HG02981 (cell line): ENCODE results near the gene METAP1D.
"Not testable (repeated sequence)": the region's sequence is repeated elsewhere in the genome, so short reads cannot be mapped to it uniquely, and the experiment has no call there.

Experiments used
- ATAC-seq: cut with Tn5 transposase; IDR thresholded peaks from one replicate; pipeline ENCODE4 v1.9.1; 2021; ENCODE audit warnings: mild to moderate bottlenecking, moderate library complexity; ENCODE audit not compliant: unreplicated experiment

The METAP1D gene

DNA sequence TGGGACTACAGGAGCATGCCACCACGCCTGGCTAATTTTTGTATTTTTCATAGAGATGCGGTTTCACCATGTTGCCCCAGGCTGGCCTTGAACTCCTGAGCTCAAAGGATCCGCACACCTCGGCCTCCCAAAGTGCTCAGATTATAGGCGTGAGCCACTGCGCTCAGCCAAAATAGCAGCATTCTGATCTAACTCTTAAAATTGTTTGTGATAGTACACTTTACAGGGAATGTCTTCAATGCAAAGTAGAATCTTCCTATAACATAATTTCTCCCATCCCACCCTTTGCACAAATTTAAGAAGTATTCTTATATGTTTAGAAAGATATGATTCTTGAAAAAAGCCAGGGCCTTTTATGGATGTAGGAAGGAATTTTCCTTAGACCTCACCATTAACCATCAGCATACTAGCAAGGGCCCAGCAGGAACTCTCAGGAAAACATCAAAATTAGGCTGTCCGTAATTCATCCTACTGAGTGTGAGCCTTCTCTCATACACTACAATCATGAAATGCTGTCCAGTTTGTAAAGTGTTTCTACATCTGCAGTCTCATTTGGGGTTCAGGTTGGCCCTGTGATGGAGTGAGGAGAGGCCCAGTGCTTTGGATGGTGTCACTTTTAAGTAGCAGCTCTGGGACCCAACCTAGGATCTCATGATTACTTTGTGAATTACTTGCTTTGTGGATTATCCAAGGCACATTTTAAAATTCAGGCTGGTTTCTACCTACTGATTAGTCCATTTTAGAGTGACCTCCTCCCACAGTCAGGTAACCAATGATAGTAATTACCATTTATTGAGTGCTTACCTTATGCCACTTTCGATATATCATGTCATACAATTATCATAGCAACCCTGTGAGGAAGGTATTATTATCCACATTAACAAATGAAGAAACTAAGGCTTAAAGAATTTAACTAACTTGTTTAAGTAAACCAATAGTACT is 48.1 kb downstream of the METAP1D start:
- ATAC-seq, result no peak

DNA sequence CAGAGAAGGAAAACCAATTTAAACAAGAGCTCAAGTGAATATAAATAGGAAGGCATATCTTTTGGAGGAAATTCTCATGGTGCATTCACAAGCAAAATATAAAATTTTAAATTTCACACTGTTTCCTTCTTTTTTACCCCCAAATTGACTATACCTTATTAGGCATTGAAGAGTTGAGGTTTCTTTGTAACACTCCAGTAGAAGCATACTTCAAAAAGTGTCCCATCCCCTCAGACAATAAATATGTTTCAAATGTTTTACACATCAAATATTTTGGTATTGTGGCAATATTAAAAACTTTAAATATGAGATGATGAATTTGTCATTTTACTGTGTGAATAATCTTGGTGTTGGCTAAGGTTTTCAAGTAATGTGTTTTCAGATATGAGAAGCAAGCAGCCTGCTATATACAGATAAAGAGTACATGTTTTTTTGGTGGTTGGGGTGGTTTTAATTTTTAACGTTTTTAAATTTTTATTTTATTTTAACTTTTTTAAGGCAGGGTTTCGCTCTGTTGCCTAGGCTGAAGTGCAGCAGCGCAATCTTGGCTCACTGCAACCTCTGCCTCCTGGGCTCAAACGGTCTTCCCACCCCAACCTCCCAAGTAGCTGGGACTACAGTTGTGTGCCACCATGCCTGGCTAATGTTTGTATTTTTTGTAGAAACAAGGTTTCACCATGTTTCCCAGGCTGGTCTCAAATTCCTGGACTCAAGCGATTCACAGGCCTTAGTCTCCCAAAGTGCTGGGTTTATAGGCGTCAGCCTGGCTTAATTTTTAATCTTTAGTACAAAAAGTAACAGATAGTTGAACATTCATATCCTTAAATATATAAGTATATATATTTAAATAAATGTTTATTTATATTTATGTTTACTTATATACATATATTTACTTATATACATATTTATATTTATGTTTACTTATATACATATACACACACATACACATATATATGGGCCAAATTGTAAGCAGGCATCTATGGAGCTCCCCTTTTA is 49.1 kb downstream of the METAP1D start:
- ATAC-seq, result no peak

DNA sequence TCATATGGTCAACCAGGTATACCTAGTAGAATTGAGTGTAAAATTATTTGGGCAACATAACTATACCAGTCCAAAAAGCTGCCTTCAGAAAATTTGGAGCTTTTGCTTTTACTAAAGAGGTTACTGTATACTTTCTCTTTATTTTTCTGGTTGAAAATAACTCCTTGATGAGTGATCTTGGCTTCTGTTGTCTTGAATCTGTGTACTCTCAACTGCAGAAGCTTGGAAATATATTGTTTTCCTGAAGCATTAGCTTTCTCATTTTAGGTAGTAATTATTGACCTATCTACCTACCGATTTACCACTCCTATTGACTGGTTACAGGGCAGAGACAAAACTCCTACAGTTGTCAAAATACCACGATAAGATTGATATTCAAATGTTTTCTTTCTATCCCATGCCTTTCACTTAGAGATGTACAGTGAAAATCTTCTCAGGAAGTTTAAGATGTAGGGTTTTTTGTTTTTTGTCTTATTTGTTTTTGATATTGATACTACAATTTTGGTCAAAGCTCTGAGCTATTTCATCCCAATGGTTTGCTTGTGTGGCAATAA is 49.9 kb downstream of the METAP1D start:
- ATAC-seq, result no peak

DNA sequence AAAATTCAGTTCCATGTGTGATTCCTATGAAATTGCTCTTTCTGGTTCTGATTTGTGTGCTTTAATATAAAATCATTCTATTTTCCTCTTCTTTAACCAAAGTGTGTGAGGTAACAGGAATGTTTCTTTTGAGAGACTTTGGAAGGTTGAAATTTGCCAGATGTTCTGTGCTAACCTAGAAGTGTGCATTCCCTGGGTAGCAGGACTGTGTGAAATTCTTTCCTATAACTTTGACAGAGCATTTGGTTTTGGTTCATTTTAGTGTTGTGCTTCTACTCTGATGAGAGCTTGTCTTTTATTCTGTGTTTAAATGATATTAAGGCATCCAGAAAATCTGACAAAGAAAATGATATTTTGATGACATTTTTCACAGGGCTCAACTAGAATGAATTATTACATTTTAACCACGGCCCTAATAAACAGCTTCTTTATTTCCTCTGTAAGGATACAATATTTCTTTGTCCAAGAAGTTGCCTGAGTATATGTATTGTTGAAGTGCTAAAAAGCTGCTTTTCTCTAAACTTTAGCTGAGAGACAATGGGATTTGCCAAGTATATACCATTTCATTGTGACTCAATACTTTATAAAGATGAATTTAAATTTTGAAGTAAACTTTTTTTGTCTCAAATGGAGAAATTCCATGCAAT is 50.8 kb downstream of the METAP1D start:
- ATAC-seq, result no peak

DNA sequence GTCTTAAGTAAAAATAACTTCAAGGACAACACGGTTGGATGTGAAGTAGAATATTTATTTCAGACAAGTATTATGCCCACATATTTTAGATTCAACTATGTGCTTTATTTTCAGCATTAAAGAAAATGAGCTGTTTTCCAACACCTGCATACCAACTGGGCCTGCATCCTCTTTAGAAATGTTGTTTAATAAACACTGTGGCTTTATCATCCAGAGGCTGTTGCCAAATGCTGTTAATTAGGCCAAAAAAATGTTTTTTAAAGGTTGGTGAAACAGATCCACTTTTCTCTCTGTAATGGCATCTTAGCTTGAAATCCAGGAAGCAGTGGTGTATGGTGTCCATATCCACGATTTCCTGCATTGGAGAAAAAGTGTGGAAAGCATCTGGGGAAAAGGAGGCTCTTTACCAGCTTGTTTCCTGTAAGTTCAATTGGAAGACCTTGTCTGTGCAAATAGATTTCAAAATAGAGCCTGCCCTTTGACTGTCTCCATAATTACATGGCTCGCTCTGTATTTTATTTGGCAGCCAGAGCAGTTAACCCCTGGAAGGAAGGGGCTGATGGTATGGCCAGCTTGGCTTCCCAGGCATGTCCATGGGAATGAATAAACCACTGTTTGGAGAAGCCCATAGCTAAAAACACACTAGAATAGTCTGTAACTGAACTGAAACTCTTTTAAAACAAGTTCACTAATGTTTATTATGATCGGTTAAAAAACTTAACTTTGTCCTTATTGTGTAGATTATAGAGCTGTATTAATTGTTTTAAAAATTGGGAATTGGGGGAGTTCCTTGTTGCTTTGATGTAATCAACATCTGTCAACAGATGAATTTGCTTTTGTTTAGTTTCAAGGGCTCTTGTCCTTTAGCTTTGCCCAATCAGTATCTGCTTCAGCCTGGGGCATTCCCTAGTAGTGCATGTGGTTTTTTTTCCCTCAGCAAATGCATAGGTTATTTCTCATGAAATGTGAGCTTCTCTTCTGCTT is 52.5 kb downstream of the METAP1D start:
- no peak for ATAC-seq

DNA sequence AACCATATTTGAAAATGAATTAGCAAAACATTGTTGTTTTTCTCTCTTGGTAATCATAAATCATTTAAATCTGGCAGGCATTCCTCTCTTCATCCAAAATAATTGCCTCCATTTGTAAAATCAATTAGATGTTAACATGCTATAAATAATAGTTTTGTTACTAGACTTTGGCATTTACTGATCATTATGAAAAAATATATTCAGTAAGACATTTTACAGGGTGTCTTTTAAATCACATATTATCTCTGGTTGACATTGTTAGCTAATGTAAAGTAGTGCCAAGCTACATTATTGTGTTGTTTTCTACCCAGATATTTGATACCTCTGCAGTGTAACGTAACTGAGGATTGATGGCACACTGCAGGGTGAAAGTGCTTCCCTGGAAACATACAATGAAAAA is 53.7 kb downstream of the METAP1D start:
- ATAC-seq, result no peak

DNA sequence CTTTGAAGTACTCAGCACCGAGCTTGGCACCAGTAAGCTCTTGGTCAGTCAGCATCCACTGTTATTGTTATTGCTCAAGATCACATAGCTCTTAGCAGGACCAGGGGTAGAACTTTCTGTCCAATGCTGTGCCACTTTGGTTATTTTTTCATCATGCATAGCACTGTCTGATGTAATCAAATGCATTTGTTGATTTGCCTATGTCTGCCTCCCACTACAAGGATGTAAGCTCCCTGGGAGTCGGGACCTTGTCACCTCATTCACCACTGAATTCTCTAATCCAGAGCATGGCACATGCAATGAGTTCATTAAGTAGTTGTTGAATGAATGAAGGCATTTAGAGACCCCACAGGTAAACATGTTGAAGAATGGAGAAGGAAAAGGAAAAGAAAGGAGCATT is 56.5 kb downstream of the METAP1D start:
- no peak for ATAC-seq

DNA sequence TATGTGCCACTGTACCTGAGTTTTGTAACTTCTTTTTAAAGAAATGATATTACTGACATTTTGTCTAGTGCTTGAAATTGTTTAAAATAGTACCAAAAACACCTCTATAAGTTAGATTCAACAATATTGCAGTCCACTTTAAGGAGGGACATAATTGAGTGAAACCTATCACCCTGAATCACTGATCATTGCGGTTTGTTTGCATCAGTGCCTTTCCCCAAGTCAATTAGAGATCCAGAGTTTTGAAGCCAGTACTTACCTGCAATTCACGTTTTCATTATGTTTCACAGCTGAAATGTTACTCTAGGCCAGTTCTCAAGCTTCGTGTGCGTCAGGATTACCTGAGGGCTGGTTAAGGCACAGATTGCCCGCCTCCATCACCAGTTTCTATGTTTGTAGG is 58.9 kb downstream of the METAP1D start:
- ATAC-seq, result no peak

DNA sequence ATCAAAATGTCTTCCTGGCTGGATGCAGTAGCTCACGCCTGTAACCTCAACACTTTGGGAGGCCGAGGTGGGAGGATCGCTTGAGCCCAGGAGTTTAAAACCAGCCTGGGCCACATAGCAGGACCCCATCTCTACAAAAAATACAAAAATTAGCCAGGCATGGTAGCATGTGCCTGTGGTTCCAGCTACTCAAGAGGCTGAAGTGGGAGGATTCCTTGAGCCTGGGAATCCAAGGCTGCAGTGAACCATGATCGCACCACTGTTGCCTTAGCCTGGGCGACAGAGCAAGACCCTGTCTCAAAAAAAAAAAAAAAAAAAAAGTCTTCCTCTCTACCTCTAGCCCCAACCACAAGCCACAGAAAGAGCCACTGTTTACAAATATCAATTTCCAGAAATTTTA is 60.4 kb downstream of the METAP1D start:
- not testable (repeated sequence) for ATAC-seq

DNA sequence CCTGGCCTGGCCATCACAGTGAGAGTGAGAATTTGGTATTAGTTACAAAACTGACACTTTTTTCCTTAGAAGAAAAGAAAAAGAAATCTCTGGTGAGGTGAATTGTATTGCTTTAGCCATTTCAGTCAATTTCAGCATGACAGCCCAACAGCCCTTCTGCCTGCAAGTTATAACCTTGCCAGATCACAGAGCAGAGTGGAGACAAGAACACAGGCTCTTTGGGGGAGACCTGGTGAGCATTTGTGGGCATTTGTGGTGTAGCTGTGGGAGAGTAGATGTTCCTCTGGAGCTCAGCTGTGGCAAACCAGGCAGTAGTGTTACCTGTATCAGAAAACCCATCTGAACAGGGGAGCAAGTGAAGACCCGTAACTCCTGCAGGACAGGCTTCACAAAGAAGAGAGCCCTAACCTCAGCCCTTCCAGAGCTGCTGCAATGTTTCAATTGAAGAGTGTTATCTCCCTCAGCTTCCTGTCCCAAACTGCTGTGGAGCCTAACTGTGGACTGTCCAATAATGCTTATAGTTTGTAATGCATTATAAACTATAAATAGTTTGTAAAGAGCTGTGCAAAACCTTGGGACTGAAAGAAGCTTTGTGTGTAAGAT is 62.8 kb downstream of the METAP1D start:
- ATAC-seq, result no peak

DNA sequence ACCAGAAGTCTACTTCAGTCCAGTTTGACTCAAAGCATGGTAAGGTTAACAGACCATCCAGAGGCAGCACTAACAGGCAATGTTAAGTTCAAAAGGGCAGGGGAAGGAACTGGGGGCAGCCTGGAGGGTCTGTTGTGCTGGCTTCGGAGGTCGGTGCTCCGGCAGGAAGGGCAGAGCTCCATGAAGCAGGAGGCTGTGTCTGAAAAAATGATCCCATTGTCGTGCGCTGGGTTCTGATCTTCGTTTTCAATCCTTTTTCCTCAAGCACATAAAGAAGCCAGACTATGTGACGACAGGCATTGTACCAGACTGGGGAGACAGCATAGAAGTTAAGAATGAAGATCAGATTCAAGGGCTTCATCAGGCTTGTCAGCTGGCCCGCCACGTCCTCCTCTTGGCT is 63.7 kb downstream of the METAP1D start:
- ATAC-seq, result no peak

DNA sequence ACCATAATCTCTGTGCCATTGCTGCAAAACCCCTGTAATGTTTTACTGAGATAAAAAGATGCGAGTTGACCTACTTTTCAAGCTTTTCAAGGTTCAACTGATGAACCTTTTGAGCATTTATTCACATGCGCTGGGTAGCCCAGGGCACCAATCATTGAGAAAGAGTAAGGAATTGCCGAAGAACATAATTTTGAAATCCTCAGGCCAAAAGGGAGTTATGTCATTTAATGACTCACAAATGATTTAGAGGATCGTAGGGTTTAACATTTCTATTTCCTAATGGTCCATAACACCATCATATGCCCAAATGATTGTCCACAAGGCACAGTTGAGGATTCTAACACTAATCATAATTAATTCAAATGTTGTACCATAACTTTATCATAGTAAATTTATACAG is 65.4 kb downstream of the METAP1D start:
- ATAC-seq, result no peak

DNA sequence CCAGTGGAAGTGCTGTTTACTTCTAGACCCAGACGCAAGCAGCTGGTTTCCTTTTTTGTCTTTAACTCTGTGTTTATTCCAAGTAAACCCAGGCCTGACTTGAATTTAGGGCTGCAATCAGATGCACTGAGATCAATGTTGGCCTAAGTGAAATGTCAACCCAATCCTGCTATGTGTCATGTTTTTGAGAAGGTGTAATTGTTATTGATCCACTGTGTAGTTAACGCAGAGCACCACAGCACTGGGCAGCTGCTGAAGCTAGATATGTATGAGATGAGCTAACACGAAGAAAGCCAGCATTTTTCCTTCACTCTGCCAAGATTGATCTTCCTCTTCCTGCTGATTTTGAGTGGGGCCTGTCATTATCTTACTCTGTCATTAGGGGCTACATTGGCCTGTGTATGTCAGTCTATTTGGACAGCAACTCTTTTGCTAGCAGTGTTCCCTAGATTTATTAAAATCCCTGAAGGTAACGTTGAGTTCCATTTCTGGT is 66.7 kb downstream of the METAP1D start:
- ATAC-seq, result no peak

DNA sequence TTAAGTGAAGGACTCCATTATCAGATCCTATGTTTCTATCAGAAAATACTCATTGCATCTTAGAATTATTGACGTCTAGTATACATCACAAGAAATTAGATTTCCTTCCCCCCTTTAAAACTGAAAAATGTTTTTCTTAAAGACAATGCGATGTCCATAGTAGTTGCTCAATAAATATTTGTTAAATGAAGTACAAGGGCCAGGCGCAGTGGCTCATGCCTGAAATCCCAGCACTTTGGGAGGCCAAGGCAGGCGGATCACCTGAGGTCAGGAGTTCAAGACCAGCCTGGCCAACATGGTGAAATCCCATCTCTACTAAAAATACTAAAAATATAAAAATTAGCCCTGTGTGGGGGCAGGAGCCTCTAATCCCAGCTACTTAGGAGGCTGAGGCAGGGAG is 68.2 kb downstream of the METAP1D start:
- ATAC-seq, result not testable (repeated sequence)

DNA sequence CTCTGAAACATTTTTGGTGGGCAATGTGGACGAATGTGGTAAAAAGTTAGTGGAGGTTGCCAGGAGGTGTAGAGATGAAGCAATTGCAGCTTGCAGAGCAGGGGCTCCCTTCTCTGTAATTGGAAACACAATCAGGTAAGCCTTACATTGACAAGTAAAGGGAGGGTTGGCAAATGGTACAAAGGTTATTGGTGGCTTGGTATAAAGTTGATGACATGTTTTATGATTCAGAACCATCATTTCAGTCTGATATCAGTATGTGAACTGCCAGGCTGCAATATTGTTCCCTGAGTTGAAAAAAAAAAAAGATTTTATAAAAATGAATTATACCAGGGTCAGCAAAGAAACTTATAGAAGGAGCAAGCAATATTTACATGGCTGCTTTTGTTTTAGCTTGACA is 71.2 kb downstream of the METAP1D start:
- ATAC-seq, result no peak

DNA sequence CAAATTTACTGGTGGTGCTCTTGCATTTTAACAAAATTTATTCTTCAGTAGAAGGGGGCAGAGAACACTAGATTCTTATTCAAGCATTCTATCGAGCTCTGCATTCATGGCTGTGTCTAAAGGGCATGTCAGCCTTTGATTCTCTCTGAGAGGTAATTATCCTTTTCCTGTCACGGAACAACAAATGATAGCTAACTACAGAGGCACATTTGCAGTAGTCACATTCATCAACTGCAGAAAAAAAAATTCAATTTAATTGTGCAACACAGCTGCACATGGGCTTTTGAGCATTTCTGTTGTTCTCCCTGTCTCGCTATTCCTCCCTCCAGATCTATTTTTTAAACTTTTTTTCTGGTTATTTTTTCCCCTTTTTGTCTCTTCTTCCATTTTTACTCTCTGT is 72.5 kb downstream of the METAP1D start:
- no peak for ATAC-seq

DNA sequence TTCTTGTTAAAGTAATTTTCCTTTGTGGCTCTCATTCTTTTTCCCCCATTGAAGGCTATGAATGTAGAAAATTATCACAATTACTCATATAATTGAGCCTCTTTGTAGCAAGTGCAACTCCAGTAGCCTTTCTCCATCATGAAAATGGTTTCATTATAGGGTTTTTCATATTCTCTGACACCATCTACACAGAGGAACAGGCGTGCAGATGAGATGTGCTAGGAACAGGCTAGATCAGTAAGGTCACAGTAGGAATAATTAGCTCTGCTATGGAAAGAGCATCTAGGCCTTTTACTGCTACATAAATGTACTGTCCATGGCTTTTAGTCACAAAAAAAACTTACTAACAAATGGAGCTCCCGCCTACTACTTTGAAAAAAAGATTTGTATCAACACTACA is 73.0 kb downstream of the METAP1D start:
- no peak for ATAC-seq

DNA sequence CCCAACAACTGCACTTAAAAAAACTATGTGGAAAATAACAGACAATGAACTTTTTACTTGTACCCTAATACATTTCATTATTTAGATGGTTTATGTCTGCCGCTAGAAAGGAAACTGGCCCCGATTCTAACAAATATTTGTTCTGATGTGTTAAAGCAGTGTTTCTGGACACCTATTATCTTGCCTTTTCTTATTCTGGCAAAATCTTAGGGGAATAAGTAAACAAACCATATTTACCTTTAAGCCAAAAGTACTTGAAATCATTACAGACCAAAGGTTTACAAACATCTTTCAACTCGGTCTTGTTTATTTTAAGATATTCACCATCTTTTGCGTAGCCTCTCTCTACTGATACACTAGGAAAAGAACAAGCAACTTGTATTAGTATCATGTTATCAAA is 73.8 kb downstream of the METAP1D start:
- no peak for ATAC-seq

DNA sequence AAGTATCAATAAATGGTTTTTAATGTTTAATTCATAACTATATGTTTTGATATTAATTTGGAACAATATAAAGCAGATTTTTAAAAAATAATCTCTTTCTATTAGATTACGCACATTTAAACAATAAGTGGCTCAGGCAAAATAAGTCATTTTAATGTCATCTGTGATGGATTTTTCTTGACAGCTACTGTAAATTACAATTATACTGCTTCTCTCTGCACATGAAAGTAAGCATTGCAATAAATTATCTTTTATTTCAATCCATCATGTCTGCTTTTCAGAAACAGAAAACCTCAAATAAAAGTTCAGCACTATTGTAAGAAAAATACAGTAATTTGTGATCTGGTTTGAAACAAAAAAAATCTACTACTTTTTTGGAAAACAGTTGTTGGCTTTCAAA is 74.5 kb downstream of the METAP1D start:
- ATAC-seq, result no peak
